ENCODE data around the gene NOP14. TPM values are rescaled to one million over a fixed set of nuclear protein-coding genes. Genes with fewer than 3 reads are reported as not detected.
"Not testable (repeated sequence)": the region's sequence is repeated elsewhere in the genome, so short reads cannot be mapped to it uniquely, and the experiment has no call there.

Gene NOP14
- total RNA-seq, 1 donor from 2014 or later, result 43.6 TPM

DNA sequence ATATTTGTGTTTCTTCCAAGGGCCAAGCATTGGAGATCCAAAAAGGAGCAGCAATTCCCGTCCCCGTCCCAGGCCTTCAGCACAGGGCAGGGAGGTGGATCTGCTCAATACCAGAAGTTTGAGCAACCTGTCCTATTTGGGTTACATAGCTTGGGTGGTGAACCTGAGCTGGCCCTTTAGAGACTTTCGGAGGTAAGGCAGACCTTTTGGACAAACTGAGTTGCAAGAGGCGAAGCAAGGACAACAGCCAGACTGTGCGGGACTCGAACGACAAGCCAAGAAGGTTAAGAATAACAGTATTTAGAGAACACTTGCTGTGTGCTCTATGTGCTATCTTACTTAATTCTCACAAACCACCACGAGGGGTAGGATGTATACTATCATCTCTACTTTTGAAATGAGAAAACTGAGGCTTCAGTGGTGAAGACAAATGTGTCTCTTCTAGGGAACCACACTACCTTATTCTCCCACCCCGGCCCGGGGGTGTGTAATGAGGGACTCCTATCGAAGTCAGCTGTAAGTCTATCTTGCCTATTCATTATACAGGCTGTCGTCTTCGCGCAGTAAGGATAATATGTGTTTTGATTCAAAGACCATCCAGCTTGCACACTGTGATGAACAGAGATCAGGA lies 1.3 kb downstream of the NOP14 start:
- no peak for DNase-seq (ENCODE audit: low read depth, low spot score)

DNA sequence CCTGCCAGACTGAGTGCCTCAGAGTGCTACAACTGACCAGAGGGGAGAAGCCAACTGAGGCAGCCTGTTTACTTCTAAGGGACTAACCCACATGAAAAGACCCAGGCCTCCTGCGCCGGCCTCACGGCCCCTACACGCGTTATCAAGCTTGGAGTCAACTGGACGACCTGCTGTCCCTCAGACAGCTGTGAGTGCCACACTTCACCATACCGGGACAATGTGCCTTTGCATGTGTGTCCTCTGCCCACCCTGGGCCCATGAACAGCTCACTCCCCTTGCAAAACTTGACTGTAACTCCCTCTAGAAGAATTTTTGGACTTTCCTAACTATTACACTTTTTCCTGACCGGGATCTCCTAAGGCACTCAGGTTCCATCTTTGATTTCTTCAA lies 1.8 kb downstream of the NOP14 start:
- no peak for DNase-seq (ENCODE audit: low read depth, low spot score)

DNA sequence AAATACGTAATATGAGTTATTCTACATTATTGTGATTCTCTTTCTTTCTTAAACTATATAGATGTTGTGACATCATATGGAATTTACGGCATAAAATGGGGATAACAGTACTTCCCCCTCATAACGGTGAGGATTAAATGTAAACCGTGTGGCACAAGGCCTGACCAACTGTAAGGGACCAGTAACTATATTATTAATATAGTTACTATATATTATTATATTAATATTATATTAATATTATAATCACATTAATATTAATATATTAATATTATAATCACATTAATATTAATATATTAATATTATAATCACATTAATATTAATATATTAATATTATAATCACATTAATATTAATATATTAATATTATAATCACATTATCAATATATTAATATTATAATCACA lies 2.8 kb downstream of the NOP14 start:
- not testable (repeated sequence) for DNase-seq (ENCODE audit: low read depth, low spot score)

DNA sequence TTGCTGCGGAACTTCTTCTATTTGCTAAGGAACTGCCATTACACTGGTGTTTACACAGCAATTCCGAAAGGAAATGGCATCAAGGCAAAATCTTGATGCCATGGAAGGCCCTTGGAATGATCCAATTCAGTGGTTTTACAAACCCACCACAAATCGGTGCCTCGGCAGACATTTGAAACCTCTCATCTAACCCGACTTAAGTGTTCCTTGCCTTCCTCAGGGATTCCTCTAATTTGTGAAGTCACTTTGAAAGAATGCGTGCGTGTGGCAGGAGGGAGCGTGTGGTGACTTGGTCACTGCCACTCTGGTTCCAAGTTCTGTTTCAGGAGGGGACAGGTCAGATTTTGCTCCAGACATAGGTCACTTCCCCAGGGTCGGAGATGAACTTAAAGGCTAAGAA lies 4.8 kb downstream of the NOP14 start:
- DNase-seq (ENCODE audit: low read depth, low spot score), result no peak

DNA sequence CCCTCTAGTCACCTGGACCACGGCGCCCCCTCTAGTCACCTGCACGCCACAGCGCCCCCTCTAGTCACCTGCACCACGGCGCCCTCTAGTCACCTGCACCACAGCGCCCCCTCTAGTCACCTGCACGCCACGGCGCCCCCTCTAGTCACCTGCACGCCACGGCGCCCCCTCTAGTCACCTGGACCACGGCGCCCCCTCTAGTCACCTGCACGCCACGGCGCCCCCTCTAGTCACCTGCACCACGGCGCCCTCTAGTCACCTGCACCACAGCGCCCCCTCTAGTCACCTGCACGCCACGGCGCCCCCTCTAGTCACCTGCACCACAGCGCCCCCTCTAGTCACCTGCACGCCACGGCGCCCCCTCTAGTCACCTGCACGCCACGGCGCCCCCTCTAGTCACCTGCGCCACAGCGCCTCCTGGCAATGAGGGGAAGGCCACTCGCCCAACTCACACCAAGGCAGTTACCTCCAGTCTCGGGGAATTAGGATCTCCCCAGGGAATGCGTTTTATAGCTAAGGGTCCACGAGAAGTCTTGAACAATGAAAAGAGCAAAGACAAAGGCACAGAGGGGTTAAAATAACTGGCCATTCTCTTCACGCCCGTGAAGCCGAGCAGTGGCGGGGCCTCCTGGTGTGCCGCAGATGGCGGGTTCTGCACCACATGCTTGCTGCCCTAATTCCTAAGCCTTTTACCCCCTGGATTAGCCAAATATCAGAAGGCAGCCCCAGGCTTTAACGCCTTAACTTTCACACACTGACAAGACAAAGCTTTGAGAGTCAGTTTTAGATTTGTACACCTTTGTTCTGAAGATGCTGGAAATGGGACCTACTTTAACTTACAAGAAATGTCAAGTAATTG lies 7.8 kb downstream of the NOP14 start:
- DNase-seq (ENCODE audit: low read depth, low spot score), result not testable (repeated sequence)

DNA sequence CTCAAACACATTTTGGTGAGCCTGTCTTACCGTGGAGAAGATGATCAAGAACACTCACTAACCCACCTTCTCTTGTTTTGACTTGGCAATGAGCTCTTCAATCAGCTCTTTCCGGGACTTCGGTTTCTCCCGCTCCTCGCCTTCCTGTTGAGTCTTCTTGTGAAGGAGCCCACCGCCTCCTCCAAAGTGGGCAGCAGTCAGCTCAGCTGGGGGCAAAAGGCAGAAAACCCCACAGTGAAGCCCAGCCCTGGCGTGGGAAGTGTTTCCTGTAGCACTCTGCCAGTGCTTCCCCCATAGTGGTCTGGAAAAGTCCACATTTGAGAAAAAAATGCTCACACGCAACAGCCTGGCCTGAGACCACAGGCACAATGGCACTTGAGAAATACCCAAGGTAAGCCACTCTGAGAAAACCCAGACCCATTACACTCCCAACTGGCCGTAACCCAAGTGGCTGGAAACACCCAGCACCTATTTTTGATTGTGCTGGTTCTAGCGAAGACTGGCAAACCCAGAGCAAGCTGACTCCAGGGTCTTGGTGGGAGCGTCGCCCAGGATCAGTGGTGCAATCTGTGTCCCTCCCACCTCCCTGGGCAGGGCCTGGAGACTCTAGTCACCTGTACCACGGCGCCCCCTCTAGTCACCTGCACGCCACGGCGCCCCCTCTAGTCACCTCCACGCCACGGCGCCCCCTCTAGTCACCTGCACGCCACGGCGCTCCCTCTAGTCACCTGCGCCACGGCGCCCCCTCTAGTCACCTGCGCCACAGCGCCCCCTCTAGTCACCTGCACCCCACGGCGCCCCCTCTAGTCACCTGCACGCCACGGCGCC lies 8.6 kb downstream of the NOP14 start:
- no peak for DNase-seq (ENCODE audit: low read depth, low spot score)

DNA sequence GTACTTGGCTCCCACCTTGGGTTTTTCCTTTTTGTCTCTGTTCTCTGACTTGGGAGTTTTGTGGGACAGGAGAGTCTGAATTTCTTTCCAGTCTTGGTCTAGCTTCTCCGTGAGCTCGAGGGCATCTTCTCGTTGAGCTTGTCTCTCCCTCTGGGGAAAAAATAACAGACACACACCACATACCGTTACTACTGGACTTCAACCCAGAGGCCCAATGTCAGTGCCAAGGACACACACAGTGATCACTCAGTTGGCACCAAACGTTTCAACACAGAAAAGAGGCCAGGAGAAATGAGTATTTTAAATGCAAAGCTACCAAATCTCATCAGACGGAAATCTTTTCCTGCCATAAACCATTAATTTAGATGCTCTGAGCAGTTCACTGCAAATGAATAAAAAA lies 9.7 kb downstream of the NOP14 start:
- DNase-seq (ENCODE audit: low read depth, low spot score), result no peak

DNA sequence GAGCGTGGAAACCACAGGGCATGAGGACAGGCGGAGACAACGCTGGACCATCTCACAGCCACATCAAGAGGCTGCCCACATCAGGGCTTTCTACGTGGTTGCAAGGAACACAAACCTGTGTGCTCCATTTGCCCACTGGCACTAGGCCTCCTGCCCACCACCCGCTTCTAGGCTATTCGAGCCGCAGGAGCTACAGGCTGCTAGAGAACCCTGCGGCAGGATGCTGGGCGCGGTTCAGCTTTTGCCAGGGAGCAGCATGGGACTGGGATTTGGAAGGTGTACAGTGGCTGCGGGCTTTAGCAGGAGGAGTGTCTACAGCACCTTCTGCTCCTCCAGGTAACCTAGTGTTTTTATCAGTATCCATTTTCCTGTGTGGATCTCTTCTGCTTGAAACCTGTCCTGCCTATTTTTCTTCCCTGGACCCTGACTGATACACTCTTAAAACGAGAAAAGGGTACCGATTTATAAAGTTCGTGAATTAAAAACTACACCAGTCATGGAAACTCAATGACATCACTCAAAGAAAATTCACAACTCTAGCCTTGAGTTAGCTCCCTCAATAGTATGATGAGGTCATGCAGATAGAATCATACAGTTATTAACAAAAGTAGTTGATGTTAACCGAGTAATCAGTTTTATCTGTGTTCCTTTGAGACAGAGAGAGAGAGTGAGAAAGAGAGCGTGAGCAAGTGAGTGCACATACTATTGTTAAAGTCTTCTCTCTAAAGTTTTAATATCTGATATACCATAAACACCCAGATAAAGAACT lies 12.8 kb downstream of the NOP14 start:
- no peak for DNase-seq (ENCODE audit: low read depth, low spot score)

DNA sequence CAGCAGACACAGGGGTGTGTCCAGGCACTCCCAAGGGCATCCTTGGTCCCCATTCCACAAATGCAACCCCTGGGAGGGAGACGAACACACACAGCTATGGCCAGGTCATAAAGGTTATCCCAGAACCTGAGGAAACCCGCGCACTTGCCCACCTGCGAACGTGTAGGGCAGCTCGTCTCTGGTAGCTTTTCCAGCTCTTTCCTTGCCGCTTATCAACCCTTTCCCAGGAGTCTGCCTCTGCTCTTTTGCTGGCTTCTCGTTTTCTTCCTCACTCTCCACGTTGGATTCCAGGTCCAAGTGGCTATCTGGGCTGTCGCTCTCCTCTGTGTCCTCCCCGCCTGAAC lies 13.5 kb downstream of the NOP14 start:
- DNase-seq (ENCODE audit: low read depth, low spot score), result no peak

DNA sequence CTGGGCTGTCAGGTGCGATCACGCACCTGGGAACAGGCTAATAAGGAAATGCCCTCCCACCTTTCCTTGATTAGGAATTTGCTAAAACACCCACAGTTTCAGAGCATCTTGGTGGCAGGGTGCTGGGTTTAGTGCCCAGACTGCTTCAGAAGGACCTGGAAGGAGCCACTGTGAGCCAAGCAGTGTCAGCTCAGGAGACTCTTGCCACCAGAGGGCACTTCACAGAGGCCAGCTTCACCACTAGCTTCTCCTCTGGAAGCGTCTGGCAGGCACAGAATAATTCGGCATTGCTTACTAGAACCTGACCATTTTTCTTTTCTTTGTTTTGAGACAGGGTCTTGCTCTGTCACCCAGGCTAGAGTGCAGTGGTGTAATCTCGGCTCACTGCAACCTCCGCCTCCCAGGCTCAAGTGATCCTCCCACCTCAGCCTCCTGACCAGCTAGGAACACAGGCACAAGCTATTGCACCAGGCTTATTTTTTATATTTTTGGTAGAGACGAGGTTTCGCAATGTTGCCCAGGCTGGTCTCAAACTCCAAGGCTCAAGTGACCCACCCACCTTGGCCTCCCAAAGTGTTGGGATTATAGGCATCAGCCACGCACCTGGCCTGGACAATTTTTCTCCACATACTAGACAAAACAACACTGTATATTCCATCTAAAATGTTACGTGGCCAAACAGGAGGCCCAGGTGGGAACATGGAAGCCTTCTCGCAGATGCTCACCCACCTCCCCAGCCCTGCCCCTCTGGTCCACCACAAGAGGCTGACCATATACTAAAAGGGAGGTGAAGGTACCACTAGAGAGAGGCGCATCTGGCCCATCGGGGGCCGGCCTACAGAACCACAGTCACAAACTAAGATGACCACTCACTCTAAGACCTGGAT lies 14.1 kb downstream of the NOP14 start:
- DNase-seq (ENCODE audit: low read depth, low spot score), result no peak

DNA sequence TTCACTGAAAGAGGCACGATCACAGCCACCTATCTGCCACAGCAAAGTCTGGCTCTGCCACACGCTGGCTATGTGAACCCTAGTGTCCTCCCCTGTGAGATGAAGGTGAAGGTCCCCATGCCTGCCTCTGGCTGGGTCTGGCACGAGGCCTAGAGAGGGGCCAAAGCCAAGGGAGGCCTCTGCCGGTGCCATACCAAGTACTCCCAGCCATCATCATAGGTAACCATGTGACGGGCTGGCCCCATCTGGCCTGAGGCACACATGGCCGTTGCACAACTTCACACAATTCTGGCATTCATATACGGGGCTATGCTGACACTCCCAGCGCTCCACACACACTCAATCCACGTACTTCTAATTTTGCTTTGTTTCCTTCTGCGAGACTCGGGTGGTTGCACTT lies 15.3 kb downstream of the NOP14 start:
- no peak for DNase-seq (ENCODE audit: low read depth, low spot score)

DNA sequence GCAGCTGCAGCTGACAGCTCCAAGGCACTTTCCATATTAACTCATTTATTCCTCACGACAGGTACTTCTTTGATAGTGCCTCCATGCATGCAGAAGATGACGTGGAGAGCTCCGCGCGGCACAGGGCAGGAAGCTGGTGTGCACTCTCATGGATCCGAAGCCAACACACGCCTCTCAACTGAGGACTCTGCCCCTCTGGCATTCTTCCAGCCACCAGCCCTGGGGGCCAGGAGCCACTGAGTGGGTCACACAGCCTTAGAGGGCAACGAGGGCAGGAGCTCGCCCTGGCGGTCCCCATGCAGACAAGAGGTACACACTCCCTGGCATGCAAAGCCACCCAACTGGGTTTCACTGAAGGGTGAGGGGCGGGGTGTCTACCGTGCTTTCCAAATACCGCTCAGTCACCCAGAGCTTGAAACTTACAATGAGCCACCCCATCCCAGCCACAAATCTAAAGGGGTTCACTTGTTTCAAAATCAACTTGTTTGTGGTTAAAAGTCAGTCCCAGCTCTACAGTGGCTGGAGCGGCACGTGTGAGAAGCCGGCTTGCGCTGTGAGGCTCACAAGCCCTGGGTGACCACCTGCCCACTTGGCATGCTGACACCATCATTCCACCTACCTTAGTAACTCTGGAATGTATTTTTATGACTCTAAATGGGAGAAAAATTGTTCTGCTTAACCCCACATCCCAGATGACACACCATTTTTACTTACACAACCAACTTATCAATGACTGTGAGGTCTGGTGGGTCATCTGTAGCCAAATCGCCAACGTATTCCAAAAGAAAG lies 16.2 kb downstream of the NOP14 start:
- DNase-seq (ENCODE audit: low read depth, low spot score), result no peak

DNA sequence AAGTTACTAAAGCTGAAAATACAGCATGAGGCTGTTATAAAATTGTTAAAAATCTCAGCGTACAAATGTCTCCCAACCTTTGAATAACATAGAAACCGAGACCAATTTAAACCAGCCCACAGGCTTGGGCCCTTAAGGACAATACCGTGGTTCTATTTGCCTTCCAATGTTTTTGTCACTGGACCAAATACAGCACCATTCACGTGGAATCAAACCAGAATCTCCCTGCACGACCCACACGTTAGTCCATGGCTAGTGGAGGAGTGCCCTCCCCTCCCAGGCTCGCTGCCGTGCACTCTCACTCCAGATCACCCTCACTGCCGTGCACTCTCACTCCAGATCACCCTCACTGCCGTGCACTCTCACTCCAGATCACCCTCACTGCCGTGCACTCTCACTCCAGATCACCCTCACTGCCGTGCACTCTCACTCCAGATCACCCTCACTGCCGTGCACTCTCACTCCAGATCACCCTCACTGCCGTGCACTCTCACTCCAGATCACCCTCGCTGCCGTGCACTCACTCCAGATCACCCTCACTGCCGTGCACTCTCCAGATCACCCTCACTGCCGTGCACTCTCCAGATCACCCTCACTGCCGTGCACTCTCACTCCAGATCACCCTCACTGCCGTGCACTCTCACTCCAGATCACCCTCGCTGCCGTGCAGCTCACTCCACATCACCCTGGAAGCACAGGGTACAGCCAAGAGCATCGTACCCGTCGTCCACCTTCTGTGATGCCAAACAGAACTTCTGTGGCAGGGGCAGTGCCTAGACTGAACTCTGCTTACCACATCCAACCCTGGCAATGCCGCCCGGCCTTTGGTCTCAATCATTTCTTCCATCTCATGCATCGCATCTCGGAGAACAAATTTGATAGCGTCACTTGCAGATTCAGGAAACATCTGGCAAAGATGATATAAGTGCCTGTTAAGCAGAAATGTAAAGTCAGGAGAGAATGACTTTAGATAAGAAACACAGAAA lies 17.3 kb downstream of the NOP14 start:
- DNase-seq (ENCODE audit: low read depth, low spot score), result not testable (repeated sequence)

DNA sequence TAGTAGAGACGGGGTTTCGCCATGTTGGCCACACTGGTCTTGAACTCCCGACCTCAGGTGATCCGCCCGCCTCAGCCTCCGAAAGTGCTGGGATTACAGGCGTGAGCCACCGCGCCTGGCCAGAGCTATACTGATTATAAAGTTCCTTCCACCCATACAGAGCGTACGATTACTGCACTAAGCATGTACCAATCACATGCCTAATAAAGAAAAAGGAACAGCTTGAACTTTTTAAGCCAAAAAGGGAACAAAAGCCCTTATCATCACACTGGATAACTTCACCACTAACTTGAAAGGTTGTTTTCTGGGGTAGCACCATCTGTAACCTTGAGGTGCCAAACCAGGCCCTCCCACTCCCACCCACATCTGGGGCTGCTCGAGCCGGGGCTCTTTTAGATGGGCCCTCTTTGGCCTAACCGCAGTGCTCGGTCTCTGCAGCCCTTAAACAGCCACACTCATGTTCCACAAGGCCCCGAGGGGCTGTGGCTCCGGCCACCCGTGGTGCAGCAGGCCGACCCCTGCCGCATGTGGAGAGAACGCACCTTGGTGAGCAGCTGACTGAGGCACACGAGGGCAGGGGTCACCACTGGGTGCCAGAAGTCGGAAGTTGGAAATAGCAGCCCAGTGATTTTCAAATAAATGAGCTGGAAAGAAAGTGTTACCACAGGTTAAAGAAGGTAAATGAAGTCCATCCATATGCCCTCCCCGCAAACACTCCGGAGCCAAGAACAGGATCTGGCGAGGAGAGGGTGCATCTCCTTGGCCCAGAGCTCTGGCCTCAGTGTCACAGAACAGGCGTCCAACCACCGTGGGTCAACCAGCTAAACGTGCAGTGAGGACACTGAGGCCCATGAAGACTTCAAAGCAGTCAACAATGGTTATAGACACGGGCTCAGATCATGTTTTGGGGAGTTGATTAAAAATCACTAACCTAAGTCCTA lies 18.4 kb downstream of the NOP14 start:
- no peak for DNase-seq (ENCODE audit: low read depth, low spot score)

DNA sequence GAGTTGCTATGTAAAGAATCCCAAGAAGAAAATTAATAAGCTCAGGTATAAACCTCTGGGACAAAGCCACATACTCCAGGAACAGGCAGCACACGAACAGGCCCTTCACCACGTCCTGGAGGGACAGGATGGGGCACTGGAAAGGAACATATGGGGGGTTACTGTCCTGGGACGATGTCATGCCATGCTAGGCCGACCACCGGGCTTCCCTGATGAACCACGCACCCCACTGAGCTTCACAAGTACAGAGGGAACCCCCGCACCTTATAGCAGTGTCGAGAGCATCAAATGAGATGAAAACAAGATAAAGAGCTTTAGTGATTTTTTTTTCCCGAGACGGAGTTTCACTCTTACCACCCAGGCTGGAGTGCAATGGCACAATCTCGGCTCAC lies 19.1 kb downstream of the NOP14 start:
- DNase-seq (ENCODE audit: low read depth, low spot score), result no peak

DNA sequence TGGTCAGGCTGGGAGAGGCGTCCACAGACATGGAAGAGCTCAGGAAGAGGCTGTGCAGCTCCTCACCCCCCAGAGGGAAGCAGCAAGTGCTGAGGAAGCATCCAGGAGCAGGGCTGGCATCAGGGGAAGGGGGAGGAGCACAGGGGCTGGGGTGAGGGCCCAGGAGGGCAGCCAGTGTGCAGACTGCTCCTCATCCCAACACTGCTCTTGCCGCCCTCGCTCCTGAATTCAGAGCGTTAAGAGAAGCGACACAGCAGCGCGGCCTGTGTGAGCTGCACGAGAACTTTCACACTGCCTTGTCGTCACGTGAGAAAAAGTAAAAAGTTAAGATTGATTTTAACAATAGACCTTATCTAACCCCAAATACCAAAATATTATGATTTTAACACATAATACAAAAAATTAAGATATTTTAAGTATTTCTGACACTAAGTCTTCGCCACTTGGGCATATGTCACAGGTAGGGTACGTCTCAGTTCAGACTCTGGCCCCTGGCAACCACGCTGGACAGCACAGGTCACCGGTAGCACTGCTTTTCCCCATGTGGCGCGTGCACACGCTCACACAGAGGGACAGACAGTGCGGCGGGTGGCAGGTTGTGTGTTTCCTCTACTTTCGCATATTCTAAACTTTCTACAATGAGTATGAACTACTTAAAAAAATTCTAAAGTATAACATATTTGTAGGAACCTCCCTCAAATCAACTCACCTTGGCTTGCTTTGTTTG lies 19.7 kb downstream of the NOP14 start:
- no peak for DNase-seq (ENCODE audit: low read depth, low spot score)

All from pulmonary artery endothelial cell (primary cell).